HEK293 (cell line): ENCODE measurements around the gene TMEM63B.

Experiments used
- CTCF ChIP-seq: fragments of 450-650 bp; formaldehyde crosslinking; IDR thresholded peaks from 2 replicates; pipeline ENCODE4 v1.5.1; 2016; ENCODE audit warnings: missing biosample characterization, missing genetic modification characterization
- HOXD13 ChIP-seq: sonication (generic); formaldehyde crosslinking; IDR thresholded peaks from 2 replicates; pipeline ENCODE4 v1.8.0; 2022; ENCODE audit warnings: missing genetic modification reagents, borderline replicate concordance
- KLF1 ChIP-seq: fragments of 450-650 bp; formaldehyde crosslinking; IDR thresholded peaks from 2 replicates; pipeline ENCODE4 v1.5.1; 2016; ENCODE audit warnings: missing biosample characterization, missing genetic modification characterization
- ZNF416 ChIP-seq: fragments of 450-650 bp; formaldehyde crosslinking; IDR thresholded peaks from 2 replicates; pipeline ENCODE4 v1.5.1; 2016; ENCODE audit warnings: missing biosample characterization, missing genetic modification characterization

- no peak for TF ChIP-seq ZNF416 (tag by site-specific recombination)
- no peak for TF ChIP-seq CTCF (tag by site-specific recombination)
- TF ChIP-seq HOXD13 (CRISPR knock-in tag), result no peak
- TF ChIP-seq KLF1 (tag by site-specific recombination), result no peak
Observed at GRCh38 chr6:44085219-44085618, 42.1 kb upstream of the TMEM63B start.
